Smooth muscle cell (in vitro differentiated cells): ENCODE results near the gene TPST2. TPM values are rescaled to one million over a fixed set of nuclear protein-coding genes. Genes with fewer than 3 reads are reported as not detected.

ENCODE experiments used
- DNase-seq: peaks from one replicate; lab custom pipeline; 2025; ENCODE audit not compliant: unreplicated experiment; lab: John Stamatoyannopoulos, UW
- H2AFZ ChIP-seq: fragments of 200-600 bp; sonication (generic); 2 replicates; pipeline ENCODE4 v1.6.0; 2016; ENCODE audit warnings: antibody characterized with exemption, low read depth, mild to moderate bottlenecking
- H3F3A ChIP-seq: fragments of 200-600 bp; sonication (generic); 2 replicates; pipeline ENCODE4 v1.6.0; 2017; ENCODE audit warnings: antibody characterized with exemption, low read depth
- H3K27ac ChIP-seq: fragments of 200-600 bp; sonication (generic); 2 replicates; pipeline ENCODE4 v1.5.1; 2016; ENCODE audit warnings: low read depth, mild to moderate bottlenecking
- H3K27me3 ChIP-seq: fragments of 200-600 bp; sonication (generic); 2 replicates; pipeline ENCODE4 v1.6.1; 2016; ENCODE audit warnings: low read depth, mild to moderate bottlenecking
- H3K36me3 ChIP-seq: fragments of 200-600 bp; sonication (generic); 2 replicates; pipeline ENCODE4 v1.5.1; 2016; ENCODE audit warnings: low read depth
- H3K4me1 ChIP-seq: fragments of 200-600 bp; sonication (generic); 2 replicates; pipeline ENCODE4 v1.5.1; 2016; ENCODE audit warnings: low read depth
- H3K4me2 ChIP-seq: fragments of 200-600 bp; sonication (generic); 2 replicates; pipeline ENCODE4 v1.6.0; 2016; ENCODE audit warnings: mild to moderate bottlenecking
- H3K4me3 ChIP-seq: fragments of 200-600 bp; sonication (generic); 2 replicates; pipeline ENCODE4 v1.5.1; 2016; ENCODE audit warnings: mild to moderate bottlenecking
- H3K79me2 ChIP-seq: fragments of 200-600 bp; sonication (generic); 2 replicates; pipeline ENCODE4 v1.6.0; 2016; ENCODE audit warnings: low read depth, mild to moderate bottlenecking
- H3K9ac ChIP-seq: fragments of 200-600 bp; sonication (generic); 2 replicates; pipeline ENCODE4 v1.6.0; 2016; ENCODE audit warnings: low read depth
- H3K9me3 ChIP-seq: fragments of 200-600 bp; sonication (generic); replicated peaks from 2 replicates; pipeline ENCODE4 v1.5.1; 2016; ENCODE audit warnings: low read depth
- H4K20me1 ChIP-seq: fragments of 200-600 bp; sonication (generic); 2 replicates; pipeline ENCODE4 v1.6.0; 2016; ENCODE audit warnings: low read depth
- WGBS: methylation state at CpG from one replicate; pipeline ENCODE4 v1.1.7; 2016; ENCODE audit warnings: low lambda C conversion rate; 5-methylcytosine and 5-hydroxymethylcytosine counted together
- polyA plus RNA-seq: library from polyadenylated mRNA; unstranded; fragments of >200 nt; fragmentation: Nextera tagmentation; extraction: Ambion mirVana; gene quantifications from 2 replicates; pipeline ENCODE4 v1.2.1, GENCODE V29; 2016
- total RNA-seq: library from RNA; depleted of rRNA; stranded (reverse); fragments of >200 nt; gene quantifications from 2 replicates; pipeline ENCODE4 v1.2.3, GENCODE V29; 2014
- TF ChIP-seq, protein P1 (sequence below): fragments of 200-600 bp; sonication (generic); IDR thresholded peaks from 2 replicates; pipeline ENCODE4 v1.5.1; 2017; ENCODE audit warnings: borderline replicate concordance, mild to moderate bottlenecking, antibody characterized with exemption; ENCODE audit not compliant: insufficient read depth, poor library complexity, severe bottlenecking

The TPST2 gene
- total and polyA plus RNA-seq, 2 experiments from 2014 or later: 44.1 to 48.5 TPM

DNA sequence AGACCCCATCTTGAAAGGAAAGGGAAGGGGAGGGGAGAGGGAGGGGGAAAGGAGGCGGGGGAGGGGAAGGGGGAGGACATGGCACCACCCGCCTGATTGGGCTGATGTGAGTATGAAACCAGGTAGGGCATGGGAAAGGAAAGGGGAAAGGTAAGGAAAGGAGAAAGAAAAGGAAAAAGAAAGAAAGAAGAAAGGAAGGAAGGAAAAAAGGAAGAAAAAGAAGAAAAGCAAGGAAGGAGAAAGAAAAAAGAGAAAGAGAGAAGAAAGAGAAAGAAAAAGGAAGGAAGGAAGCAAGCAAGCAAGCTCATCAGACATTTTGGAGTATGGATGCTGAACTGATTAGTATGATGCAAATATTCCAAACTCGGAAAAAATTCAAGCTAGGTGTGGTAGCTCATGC, 41.6 kb downstream of the TPST2 start:
- WGBS: 94% methylated on average over 2 of the region's 3 CpGs
- no peak overlapping the region for H3K4me2 ChIP-seq
- no peaks in the 10 kb centered on the region for H3K36me3 ChIP-seq
- peaks cover 20% of the 10 kb centered on the region for H3K4me1 ChIP-seq
- no peak overlapping the region for H2AFZ ChIP-seq
- H4K20me1 ChIP-seq: peaks cover 29% of the 10 kb centered on the region
- H3K79me2 ChIP-seq: peaks cover 47% of the 10 kb centered on the region
- no peak overlapping the region for H3K27ac ChIP-seq
- peaks cover 7% of the 10 kb centered on the region for H3F3A ChIP-seq
- TF ChIP-seq, protein P1, sequence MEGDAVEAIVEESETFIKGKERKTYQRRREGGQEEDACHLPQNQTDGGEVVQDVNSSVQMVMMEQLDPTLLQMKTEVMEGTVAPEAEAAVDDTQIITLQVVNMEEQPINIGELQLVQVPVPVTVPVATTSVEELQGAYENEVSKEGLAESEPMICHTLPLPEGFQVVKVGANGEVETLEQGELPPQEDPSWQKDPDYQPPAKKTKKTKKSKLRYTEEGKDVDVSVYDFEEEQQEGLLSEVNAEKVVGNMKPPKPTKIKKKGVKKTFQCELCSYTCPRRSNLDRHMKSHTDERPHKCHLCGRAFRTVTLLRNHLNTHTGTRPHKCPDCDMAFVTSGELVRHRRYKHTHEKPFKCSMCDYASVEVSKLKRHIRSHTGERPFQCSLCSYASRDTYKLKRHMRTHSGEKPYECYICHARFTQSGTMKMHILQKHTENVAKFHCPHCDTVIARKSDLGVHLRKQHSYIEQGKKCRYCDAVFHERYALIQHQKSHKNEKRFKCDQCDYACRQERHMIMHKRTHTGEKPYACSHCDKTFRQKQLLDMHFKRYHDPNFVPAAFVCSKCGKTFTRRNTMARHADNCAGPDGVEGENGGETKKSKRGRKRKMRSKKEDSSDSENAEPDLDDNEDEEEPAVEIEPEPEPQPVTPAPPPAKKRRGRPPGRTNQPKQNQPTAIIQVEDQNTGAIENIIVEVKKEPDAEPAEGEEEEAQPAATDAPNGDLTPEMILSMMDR: no peak
- no peaks in the 10 kb centered on the region for H3K9me3 ChIP-seq
- H3K27me3 ChIP-seq: no peaks in the 10 kb centered on the region
- H3K9ac ChIP-seq: no peak overlapping the region
- no peak overlapping the region for H3K4me3 ChIP-seq
- no peak for DNase-seq

DNA sequence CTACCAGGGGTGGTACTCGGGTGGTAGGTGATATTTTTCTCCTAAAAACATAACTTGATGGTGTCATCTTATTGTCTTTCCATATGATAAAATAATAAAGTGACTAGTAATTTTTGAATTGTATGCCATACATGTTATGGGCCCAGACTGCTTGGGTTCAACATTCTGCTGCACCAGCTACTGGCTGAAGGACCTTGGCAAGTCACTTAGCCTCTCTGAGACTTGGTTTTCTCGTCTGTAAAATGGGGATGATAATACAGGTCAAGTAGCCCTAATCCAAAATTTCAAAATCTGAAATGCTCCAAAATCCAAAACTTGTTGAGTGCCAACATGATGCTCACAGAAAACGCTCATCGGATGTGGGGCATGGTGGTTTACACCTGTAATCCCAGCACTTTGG, 42.1 kb downstream of the TPST2 start:
- Histone ChIP-seq H3K4me2 (no peak overlapping the region), H3F3A (peaks cover 7% of the 10 kb centered on the region), H3K4me3 (no peak overlapping the region), H3K27me3 (no peaks in the 10 kb centered on the region), H3K36me3 (no peaks in the 10 kb centered on the region), H3K79me2 (peaks cover 47% of the 10 kb centered on the region), H4K20me1 (peaks cover 34% of the 10 kb centered on the region), H3K27ac (no peak overlapping the region), H3K9me3 (no peaks in the 10 kb centered on the region), H2AFZ (no peak overlapping the region), H3K4me1 (peaks cover 17% of the 10 kb centered on the region), H3K9ac (no peak overlapping the region)
- TF ChIP-seq, protein P1: no peak
- WGBS: 92% methylated on average over 4 of the region's 4 CpGs
- DNase-seq: no peak

DNA sequence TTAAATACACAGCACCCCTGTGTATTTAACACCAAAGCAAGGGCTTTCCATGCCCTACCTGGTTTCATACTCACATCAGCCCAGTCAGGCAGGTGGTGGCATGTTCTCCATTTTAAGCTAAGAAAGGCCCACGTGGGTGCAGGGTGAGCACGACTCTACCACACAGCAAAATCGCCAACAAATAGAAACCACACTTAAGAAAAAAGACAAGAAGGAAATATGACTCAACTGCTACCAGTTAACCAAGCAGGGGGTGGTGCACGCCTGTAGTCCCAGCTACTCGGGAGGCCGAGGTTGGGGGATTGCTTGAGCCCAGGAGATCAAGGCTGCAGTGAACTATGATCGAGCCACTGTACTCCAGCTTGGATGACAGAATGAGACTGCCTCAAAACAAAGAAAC, 42.5 kb downstream of the TPST2 start:
- Histone ChIP-seq H3K36me3 (no peaks in the 10 kb centered on the region), H3K4me3 (no peak overlapping the region), H3K27ac (no peak overlapping the region), H3K4me2 (no peak overlapping the region), H3F3A (peaks cover 7% of the 10 kb centered on the region), H2AFZ (no peak overlapping the region), H3K79me2 (peaks cover 44% of the 10 kb centered on the region), H3K27me3 (no peaks in the 10 kb centered on the region), H4K20me1 (peaks cover 38% of the 10 kb centered on the region), H3K9ac (no peak overlapping the region), H3K9me3 (no peaks in the 10 kb centered on the region), H3K4me1 (peaks cover 14% of the 10 kb centered on the region)
- 85% methylated on average over 7 of the region's 7 CpGs for WGBS
- TF ChIP-seq, protein P1: no peak
- no peak for DNase-seq

DNA sequence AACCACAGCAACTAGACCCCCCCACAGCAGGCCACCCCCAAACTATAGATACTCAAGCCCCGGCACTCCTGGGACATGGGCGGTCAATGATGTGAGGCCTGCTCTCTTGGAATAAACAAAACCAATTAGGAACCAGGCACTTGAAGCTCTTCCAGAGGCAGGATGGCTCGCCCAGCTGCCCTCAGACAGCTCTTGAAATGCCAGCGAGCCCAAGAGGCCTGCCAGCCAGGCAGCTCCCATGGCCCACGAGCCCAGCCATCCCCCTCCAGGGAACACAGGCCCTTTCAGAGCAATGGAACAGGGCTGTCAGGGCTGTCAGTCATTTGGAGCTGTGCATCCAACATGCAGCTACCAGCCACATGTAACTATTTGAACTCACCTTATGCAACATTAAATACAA, 43.6 kb downstream of the TPST2 start:
- H3K9ac ChIP-seq: no peak overlapping the region
- H3K36me3 ChIP-seq: no peaks in the 10 kb centered on the region
- H3K79me2 ChIP-seq: peaks cover 38% of the 10 kb centered on the region
- peaks cover 13% of the 10 kb centered on the region for H3K4me1 ChIP-seq
- H3K27me3 ChIP-seq: no peaks in the 10 kb centered on the region
- peaks cover 5% of the 10 kb centered on the region for H3F3A ChIP-seq
- 98% methylated on average over 5 of the region's 5 CpGs for WGBS
- H4K20me1 ChIP-seq: peaks cover 39% of the 10 kb centered on the region
- H3K4me3 ChIP-seq: no peak overlapping the region
- H3K27ac ChIP-seq: no peak overlapping the region
- no peak overlapping the region for H2AFZ ChIP-seq
- H3K4me2 ChIP-seq: no peak overlapping the region
- DNase-seq: no peak
- TF ChIP-seq, protein P1: no peak
- H3K9me3 ChIP-seq: no peaks in the 10 kb centered on the region
